NCI-H446 treated with DMSO at 0.1 percent for 48 hours (cell line): Measurements from ENCODE around the gene RNF151.
A peak's percentile ranks its signal among the peaks of the same experiment; 100 is the strongest.
"Not testable (repeated sequence)": the region's sequence is repeated elsewhere in the genome, so short reads cannot be mapped to it uniquely, and the experiment has no call there.

Source experiments
- DNase-seq: peaks from one replicate; lab custom pipeline; 2025; lab: John Stamatoyannopoulos, UW

Gene RNF151

DNA sequence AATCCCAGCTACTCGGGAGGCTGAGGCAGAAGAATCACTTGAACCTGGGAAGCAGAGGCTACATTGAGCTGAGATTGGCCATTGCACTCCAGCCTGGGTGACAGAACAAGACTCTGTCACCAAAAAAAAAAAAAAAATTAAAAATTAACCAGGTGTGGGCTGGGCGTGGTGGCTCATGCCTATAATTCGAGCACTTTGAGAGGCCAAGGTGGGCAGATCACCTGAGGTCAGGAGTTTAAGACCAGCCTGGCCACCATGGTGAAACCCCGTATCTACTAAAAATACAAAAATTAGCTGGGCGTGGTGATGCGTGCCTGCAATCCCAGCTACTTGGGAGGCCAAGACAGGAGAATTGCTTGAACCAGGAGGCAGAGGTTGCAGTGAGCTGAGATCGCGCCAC is 26.8 kb upstream of the RNF151 start:
- DNase-seq = not testable (repeated sequence)

DNA sequence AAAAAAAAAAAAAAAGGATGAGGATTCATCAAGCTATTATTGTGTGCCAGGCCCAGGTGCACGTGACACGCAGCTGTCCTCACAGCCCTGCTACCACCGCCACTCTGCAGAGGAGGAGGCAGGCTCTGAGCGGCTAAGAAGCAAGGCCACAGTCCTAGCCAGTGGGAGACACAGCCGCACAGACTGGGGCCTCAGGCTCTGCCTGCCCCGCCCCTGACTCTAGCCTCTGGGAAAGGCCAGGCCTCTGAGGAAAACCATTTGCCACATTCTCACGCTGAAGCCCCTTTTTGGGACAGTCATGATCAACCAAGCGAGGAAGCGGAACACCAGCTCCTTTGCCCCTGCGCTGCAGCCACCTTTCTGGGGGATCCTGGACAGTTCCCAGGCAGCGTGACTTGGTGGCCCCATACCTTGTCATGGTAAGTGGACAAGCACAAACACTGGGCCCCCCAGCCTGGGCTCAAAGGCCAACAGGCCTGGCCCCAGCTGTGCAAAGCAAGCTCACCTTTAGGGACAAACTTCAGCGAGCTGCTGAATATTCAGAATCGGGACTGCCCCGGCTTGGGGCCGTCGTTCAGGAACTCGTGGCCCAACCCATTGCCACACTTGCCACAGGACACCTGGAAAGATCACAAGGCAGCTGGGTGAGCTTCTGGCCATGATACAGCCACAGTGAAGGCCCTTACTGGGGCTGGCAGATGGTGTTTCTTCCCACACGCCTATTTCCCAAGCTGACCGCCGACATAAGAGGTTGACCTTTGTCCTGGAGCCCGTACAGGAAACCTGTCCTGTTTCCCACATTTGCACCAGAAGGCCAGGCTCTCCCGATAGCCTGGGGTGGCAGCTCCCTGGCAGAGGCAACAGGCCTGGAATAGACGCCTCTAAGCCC is 26.1 kb upstream of the RNF151 start:
- no peak for DNase-seq

DNA sequence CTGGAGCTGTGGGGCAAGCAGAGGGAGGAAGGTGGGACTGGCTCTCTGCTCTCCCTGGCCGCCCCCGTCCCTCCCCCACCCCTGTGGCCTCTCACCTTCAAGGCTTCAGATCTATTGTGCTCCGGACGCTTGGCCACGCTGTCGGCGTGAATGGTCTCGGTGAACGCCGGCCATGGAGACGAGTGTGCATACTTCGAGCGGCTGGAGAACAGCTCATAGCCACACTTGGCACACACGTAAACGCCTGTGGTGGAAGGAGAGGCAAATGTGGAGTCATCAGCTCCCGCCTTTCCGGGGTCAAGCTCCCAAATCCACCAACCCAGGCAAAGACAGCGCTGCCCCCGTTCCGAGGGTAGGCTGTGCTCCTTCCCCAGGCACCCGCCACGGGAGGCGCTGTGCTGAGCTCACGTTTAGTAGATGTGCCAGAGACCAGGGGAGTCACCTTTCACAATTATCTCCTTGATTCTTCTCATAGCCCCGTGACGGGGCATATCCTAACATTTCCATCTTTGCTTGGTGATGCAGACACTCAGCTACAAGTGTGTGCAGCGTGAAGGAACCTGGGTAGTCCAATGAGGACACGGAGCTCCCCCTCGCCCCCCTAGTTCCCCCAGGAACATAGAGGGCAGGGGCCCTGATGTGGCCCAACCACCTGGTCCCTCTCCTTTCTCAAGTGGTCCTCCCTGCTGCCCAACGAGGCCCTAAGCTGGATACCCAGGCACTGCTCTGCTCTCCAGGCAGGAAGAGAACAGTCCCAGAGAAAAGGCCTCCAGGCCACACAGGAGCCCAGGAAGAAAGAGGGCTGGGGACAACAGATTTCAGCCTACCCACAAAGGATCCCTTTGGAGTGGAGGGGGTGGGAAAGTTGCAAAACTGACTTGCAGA is 25.3 kb upstream of the RNF151 start:
- no peak for DNase-seq

DNA sequence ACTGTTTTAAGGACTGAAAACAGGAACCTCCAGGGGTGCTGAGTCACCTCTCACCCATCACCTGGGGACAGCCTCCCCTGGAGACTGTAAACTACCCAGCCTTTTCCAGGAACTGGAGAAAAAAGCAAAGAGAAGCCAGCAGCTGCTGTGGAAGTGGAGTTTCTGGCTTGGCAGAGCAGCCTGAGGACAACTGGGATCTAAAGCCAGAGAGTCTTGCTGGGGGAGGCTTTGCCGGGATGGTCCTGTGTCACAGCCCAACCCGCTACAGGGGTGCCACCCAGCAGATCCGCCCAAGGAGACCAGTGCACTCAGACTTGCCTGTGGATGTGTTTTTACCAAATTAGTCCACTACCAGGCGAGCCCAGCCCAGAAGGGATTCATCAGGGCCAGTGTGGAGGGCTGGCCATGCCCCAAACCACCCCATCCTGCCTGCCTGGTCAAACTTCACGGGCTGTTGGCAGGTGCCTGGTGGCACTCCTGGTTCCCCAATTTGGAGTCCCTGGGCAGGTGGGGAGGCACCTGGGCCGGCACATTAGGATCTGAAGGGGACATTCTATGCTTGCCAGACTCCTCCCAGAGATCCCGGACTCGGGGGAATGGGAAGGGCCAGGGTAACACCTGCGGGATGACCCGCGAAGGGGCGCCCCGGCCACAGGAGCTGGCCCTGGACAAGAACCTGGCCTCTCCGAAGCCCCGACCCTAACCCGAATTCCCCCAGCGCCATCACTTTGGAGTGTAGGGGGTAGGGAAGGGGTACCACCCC is 24.4 kb upstream of the RNF151 start:
- no peak for DNase-seq

DNA sequence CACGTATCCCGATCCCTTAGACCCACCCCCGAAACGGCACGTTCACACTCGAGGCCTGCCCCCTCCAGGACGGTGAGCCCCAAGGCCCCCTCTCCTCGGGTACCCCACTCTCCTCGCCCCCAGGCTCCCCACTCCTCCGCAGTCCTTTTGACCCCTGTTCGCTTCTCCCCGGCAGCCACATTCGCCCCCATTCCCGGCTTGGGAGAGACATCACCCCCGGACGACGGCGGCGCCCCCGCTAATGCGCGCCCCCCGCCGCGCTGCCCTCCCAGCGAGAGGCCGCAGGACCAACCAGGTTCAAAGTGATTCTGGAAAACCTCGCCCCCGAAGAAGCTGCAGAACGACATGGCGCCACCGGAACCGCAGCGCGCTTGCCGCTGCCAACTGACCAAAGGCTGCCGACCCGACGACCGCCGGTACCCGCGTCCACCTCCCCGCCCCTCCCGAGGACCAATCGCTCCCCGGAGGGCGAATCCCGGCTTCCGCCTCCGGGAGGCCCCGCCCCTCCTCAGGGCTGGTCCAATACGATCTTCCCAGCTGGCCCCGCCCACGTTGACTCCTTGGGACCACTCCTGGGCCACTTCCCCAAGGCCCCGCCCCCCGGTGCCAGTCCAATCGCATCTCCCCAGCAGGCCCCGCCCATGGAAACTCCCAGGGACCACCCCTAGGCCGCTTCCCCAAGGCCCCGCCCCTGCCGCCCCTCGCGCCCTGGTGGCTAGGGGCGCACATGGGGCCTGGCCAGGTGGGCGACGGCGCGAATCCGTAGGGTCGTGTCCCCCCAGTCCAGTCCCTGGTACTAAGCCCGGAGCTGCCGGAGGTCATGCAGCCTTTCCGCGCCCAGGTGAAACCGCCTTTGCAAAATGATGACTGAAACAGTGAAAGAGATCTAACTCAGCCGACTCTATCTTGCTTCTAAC is 23.6 kb upstream of the RNF151 start, which contains the start of gene MSRB1:
MSRB1 (minus strand) TSS at position 390 of the 917 bp plus-strand sequence; CDS start at position 347, 43 bp downstream.
- DNase-seq = peak; percentile 93

DNA sequence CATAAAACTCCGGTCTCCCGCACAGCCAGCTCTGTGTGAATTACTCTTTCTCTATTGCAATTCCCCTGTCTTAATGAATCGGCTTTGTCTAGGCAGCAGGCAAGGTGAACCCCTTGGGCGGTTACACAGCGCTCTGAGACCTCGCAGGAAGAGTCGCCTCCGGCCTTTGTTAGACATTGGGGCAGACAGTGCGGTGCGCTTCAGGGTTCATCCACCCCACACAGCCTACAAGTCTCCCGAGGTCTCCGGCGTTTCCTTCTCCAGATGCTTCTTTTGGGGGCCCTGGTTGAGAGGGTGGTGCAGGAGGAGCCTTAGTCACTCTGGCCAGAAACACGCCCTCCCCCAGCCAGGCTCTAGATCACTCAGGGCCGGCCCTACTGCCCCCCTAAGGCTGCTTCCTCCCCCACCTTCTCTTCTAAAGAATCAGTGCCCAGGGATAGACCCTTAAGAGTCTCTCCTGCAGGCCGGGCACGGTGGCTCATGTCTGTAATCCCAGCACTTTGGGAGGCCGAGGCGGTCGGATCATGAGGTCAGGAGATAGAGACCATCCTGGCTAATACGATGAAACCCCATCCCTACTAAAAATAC is 21.9 kb upstream of the RNF151 start:
- no peak for DNase-seq

DNA sequence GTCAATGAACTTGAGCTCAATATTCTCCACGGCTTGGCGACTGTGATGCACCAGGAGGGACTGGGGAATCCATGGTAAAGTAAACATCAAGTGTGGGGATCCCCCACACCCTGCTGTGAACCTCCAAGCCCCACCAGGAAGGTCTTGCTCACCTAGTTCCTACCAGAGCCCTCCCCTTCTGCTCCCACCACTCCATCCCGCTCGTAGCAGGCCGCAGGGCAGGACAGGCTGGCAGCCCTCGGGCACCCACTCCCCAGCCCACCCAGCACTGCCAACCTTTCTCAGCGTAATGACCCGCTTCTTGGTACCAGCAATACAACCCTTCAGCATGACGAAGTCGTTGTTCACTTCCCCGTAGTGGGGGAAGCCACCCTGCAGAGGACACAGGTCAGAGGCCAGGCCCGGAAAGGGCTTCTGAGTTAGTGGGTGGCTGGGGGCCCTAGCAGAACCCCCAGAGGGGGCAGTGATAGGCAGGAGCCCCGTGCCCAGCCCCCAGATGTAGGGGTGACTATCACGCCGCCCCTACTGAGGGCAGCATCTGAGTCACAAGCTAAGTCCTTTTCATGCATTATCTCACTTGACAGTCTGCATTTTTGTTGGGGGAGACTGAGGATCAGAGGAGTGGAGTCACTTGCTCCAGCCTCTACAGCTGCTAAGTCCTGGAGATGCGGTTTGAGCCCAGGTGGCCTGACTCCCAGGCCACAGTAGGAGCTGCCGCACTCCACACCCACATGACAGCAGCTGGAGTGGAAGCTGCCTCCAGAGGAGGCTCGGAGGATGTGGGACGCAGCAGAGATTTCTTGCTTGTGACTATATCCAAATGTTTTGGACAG is 20.9 kb upstream of the RNF151 start:
- no peak for DNase-seq

DNA sequence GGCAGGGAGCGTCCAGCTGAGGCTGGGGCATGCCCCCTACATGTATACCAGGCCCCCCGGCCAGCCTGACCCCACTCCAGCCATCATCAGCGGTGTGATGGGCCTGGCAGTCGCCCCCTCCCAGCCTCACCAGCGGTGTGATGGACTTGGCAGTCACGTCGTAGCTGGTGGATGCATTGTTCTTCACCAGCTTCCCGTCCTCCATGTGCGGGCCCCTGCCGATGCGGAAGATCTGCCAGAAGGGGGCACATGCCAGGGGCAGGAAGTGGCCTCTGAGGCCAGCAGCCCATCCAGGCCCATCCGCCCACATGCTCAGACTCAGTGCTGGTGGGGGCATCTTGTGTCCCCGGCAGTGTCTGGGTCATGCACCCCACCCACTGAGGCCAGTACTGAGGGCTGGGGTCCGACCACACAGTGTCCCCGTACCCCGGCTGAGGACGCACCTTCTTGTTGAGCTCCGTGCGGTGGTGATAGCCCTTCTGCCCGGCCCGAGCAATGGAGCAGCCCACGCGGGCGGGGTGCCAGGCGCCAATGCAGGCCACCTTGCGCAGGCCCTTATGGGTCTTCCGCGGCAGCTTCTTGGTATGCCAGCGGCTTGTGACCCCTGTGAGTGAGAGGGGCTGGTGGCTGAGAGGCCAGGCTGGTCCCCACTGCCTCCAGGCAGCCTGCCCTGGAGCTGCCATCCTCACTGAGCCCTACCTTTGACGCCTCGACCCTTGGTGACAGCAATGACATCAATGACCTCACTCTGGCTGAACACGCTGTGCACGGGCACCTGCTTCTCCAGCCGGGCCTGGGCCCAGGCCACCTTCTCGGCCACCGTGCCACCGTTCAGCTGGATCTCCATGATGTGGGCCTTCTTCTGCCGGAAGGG is 19.9 kb upstream of the RNF151 start:
- DNase-seq = no peak

DNA sequence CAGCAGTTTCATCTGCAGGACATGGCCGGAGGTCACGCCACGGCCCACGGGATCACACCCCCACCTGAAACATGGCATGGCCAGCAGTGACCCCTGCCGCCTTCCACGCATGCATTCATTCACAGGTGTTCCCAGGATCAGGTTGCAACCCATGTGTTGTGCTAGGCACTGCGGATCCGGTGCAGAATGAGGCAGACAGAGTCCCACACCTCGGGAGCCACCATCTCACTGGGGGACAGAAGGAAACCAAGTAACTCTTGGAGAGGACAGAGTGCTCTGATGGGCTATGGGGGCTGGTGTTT is 19.3 kb upstream of the RNF151 start:
- no peak for DNase-seq

DNA sequence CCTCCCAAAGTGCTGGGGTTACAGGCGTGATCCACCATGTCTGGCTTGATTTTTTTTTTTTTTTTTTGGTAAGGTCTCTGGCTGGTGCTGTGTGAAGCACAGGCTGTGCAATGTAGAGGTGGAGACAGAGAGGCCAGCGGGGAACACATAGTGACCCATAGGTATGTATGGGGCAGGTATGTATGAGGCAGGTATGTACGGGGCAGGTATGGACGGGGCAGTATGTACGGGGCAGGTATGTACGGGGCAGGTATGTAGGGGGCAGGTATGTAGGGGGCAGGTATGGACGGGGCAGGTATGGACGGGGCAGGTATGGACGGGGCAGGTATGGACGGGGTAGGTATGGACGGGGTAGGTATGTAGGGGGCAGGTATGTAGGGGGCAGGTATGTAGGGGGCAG is 17.1 kb upstream of the RNF151 start:
- DNase-seq = no peak

DNA sequence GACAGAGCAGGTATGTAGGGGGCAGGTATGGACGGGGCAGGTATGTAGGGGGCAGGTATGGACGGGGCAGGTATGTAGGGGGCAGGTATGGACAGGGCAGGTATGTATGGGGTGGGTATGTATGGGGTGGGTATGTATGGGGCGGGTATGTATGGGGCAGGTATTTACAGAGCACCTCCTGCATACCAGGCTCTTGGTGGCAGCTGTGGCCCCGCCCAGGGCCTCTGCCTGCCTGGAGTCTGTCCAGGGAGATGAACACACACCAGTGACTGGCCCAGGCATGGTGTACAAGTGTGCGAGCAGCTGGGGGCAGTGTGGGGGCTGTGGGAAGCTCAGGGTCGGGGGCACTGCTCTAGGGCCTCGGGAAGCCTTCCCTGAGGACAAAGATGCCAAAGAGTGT is 16.6 kb upstream of the RNF151 start:
- DNase-seq = no peak

DNA sequence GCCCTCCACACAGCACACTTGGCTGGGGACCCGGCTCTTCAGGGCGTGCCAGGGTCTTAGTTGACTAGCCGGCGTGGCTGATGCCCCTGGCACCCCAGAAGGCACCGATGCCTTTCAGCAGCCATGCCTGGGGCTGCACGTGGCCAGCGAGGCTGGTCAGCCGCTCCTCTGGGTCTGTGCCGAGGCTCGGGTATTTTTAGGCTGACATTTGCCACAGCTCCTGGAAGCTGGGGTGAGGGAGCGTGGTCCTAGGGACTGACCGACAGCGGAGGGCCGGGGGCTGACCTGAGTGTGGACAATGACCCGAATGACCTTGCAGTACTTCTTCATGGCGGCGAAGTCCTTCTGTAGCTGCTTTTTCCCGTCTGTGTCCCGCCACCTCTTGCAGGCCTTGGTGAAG is 16.1 kb upstream of the RNF151 start:
- no peak for DNase-seq

DNA sequence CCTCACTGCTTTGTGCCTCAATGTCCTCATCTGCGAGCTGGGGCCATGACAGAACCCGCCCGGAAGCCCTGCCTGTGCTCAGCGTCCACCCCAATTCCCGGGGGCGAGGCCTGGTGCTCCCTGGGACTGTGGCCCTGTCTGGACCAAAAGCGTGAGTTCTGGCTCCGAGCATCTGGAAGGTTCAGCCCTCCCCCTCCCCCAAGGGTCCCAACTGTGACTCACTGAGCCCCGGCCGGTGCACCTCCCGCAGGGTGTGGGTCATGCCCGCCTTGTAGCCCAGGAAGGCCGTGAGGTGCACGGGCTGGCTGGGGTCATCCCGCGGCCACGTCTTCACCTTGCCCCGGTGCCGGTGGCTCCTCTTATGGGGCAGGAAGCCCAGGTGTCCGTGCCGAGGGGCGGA is 12.9 kb upstream of the RNF151 start:
- DNase-seq = no peak

DNA sequence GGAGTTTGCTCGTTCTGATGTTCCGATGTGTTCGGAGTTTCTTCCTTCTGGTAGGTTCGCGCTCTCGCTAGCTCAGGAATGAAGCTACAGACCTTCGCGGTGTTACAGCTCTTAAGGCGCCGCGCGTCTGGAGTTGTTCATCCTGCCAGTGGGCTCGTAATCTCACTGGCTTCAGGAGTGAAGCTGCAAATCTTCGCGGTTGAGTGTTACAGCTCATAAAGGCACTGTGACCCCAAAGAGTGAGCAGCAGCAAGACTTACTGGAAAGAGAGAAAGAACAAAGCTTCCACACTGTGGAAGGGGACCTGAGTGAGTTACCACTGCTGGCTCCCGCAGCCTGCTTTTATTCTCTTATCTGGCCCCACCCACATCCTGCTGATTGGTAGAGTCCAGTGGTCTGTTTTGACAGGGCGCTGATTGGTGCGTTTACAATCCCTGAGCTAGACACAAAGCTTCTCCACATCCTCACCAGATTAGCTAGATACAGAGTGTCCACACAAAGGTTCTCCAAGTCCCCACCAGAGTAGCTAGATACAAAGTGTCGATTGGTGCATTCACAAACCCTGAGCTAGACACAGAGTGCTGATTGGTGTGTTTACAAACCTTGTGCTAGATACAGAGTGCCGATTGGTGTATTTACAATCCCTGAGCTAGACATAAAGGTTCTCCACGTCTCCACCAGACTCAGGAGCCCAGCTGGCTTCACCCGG is 9.1 kb upstream of the RNF151 start:
- DNase-seq = not testable (repeated sequence)

DNA sequence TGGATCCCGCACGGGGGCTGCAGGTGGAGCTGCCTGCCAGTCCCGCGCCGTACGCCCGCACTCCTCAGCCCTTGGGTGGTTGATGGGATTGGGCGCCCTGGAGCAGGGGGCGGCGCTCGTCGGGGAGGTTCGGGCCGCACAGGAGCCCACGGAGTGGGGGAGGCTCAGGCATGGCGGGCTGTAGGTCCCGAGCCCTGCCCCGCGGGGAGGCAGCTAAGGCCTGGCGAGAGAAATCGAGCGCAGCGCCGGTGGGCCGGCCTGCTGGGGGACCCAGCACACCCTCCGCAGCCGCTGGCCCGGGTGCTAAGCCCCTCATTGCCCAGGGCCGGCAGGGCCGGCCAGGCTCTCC is 8.5 kb upstream of the RNF151 start:
- DNase-seq = not testable (repeated sequence)

DNA sequence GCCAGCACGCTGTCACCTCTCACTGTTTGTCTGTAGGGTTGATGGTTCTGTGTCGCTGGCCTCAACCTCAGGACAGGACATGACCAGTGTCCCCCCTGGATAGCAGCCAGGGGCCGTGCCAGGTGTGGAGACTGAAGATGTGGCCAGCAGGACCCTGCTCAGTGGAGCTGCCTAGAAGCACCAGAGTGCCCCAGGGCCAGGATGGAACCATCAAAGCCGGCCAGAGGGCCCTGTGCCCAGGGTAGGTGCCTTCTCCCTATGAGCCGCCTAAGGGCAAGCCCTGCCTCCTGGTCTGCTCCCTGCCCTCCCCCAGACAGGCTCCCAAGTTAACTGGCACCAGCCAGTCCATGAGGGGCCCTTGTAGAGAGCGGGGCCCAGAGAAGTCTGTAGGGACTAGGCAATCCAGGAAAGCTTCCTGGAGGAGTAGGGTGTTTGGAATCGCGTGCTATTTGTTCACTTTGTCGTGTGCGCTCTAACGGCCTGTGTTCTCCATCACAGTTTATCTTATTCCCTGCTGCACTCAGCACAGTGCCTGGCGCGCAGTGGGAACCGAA is 7.9 kb upstream of the RNF151 start:
- no peak for DNase-seq

DNA sequence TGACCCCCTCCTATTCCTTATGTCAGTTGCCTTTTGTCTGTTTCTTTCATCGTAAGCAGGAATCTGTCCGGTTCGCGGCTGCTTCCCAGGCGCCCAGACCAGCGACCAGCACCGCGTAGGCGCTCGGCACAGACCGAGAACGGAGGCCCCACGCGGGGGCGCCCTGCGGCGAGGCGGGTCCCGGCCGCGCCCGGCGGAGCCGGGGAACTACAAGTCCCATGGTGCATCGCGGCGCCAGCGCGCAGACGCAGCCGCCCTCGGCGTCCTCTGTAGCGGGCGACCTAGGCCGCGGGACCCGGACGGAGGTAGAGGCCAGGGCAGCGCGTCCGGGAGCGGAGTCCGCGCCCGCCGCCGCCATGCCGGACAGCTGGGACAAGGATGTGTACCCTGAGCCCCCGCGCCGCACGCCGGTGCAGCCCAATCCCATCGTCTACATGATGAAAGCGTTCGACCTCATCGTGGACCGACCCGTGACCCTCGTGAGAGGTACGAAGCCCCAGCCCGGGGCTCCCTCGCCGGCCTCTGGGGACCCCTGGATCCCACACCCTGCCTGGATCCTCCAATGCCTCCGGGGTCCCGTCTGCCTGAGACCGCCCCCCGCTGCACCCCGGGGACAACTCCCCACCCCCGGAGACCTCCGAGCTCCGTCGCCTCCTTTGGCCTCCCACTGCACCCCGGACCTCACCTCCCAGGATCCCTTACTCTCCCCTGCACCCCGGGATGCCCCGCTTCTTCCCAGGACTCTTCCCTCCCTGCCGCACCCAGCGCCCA is 7.2 kb upstream of the RNF151 start, which contains the start of gene NDUFB10:
NDUFB10 (plus strand) TSS at position 270 of the 771 bp plus-strand sequence; CDS start at position 357, 87 bp downstream.
- DNase-seq = peak; percentile 59
